HEK293T (cell line): Measurements from ENCODE around the gene CCR7.
A peak's percentile ranks its signal among the peaks of the same experiment; 100 is the strongest.

Experiments
- ARNT ChIP-seq: fragments of 450-650 bp; IDR thresholded peaks from 2 replicates; pipeline ENCODE4 v1.6.1; 2017; ENCODE audit warnings: mild to moderate bottlenecking
- BHLHE40 ChIP-seq: fragments of 450-650 bp; IDR thresholded peaks from 2 replicates; pipeline ENCODE4 v1.6.1; 2016; ENCODE audit warnings: mild to moderate bottlenecking, moderate library complexity, borderline replicate concordance
- CTBP1 ChIP-seq: fragments of 450-650 bp; IDR thresholded peaks from 2 replicates; pipeline ENCODE4 v1.6.1; 2016; ENCODE audit warnings: borderline replicate concordance
- FOXA1 ChIP-seq: fragments of 450-650 bp; IDR thresholded peaks from 2 replicates; pipeline ENCODE4 v1.6.1; 2016; ENCODE audit warnings: mild to moderate bottlenecking
- FOXM1 ChIP-seq: fragments of 450-650 bp; IDR thresholded peaks from 2 replicates; pipeline ENCODE4 v1.6.1; 2017; ENCODE audit warnings: mild to moderate bottlenecking, borderline replicate concordance
- L3MBTL2 ChIP-seq: fragments of 450-650 bp; conservative IDR thresholded peaks from 2 replicates; pipeline ENCODE4 v1.6.1; 2016; ENCODE audit warnings: mild to moderate bottlenecking
- SP1 ChIP-seq: fragments of 450-650 bp; IDR thresholded peaks from 2 replicates; pipeline ENCODE4 v1.6.1; 2017
- TARDBP ChIP-seq: fragments of 450-650 bp; IDR thresholded peaks from 2 replicates; pipeline ENCODE4 v1.6.1; 2016
- ZNF384 ChIP-seq: fragments of 450-650 bp; IDR thresholded peaks from 2 replicates; pipeline ENCODE4 v1.6.1; 2016

- no peak for TF ChIP-seq TARDBP
- no peak for TF ChIP-seq SP1
- no peak for TF ChIP-seq ZNF384
- TF ChIP-seq FOXM1, result no peak
- no peak for TF ChIP-seq CTBP1
- TF ChIP-seq BHLHE40, result no peak
- peak; percentile 78 for TF ChIP-seq L3MBTL2
- TF ChIP-seq ARNT, result no peak
- no peak for TF ChIP-seq FOXA1
Measured at GRCh38 chr17:40596261-40596919, 31.1 kb upstream of the CCR7 start.
